Panc1 (cell line): ENCODE measurements around the gene CTTNBP2NL. TPM values are rescaled to one million over a fixed set of nuclear protein-coding genes. Genes with fewer than 3 reads are reported as not detected.

Experiments
- ATAC-seq: fragments of 200-7000 bp; cut with Tn5 transposase; 2 replicates; pipeline ENCODE4 v1.9.1; 2020; ENCODE audit warnings: mild to moderate bottlenecking, moderate library complexity
- BruUV-seq: library from RNA; stranded (reverse); fragments of 400-500 nt; replicated peaks from 2 replicates; lab custom pipeline; 2021; lab: Mats Ljungman, UMichigan
- CTCF ChIA-PET: fragments of 300-600 bp; sonication (Branson Sonifier 250); formaldehyde crosslinking; loops from one replicate; lab custom pipeline; 2022; ENCODE audit warnings: antibody characterized with exemption; lab: Charles Lee
- POLR2A ChIA-PET: fragments of 300-600 bp; sonication (Branson Sonifier 250); formaldehyde crosslinking; loops from one replicate; lab custom pipeline; 2022; ENCODE audit warnings: antibody characterized with exemption; lab: Charles Lee
- DNase-seq: peaks from one replicate; pipeline ENCODE4 v3.0.0-alpha.2; 2010; ENCODE audit warnings: low read depth, low spot score
- H3K27ac ChIP-seq: 2 replicates; pipeline ENCODE4 v1.5.1; 2011; ENCODE audit warnings: mild to moderate bottlenecking, low read length, inconsistent platforms
- H3K27me3 ChIP-seq: fragments of 200-500 bp; sonication (Bioruptor generic); 2 replicates; pipeline ENCODE4 v1.6.0; 2014; ENCODE audit warnings: low read length, inconsistent platforms; ENCODE audit not compliant: control insufficient read depth, insufficient read depth
- H3K36me3 ChIP-seq: fragments of 200-500 bp; sonication (Bioruptor generic); 2 replicates; pipeline ENCODE4 v1.5.1; 2014; ENCODE audit warnings: inconsistent platforms, mild to moderate bottlenecking, low read length, moderate library complexity; ENCODE audit not compliant: control insufficient read depth, insufficient read depth
- H3K4me1 ChIP-seq: 2 replicates; pipeline ENCODE4 v1.5.1; 2011; ENCODE audit warnings: inconsistent platforms, mild to moderate bottlenecking, low read length, moderate library complexity; ENCODE audit not compliant: control insufficient read depth, insufficient read depth
- H3K4me3 ChIP-seq, 2 experiments: 2 replicates each; pipeline ENCODE4 v1.5.1; 2011 to 2012; ENCODE audit warnings: low read depth in 2 of 2, low read length in 2 of 2, mild to moderate bottlenecking in 2 of 2, inconsistent platforms in 1 of 2, moderate library complexity in 1 of 2
- H3K9me3 ChIP-seq: fragments of 200-500 bp; sonication (Bioruptor generic); 2 replicates; pipeline ENCODE4 v1.5.1; 2014; ENCODE audit warnings: low read depth, mild to moderate bottlenecking, inconsistent platforms, low read length, moderate library complexity; ENCODE audit not compliant: control insufficient read depth, insufficient read depth
- CTCF ChIP-seq: fragments of 450-650 bp; IDR thresholded peaks from 2 replicates; pipeline ENCODE4 v1.5.1; 2017; ENCODE audit warnings: mild to moderate bottlenecking
- POLR2AphosphoS5 ChIP-seq: IDR thresholded peaks from 2 replicates; pipeline ENCODE4 v1.6.1; 2012; ENCODE audit warnings: mild to moderate bottlenecking, low read depth, low read length, moderate library complexity
- REST ChIP-seq, 2 experiments: IDR thresholded peaks; 2 replicates each; pipeline ENCODE4 v1.6.1; 2011 to 2012; ENCODE audit warnings: low read depth in 2 of 2, control low read depth in 1 of 2, low read length in 1 of 2, mild to moderate bottlenecking in 1 of 2, moderate library complexity in 1 of 2; ENCODE audit not compliant: insufficient read depth in 1 of 2
- SIN3A ChIP-seq: IDR thresholded peaks from 2 replicates; pipeline ENCODE4 v1.6.1; 2012; ENCODE audit warnings: low read depth, mild to moderate bottlenecking, low read length, moderate library complexity, borderline replicate concordance; ENCODE audit not compliant: insufficient read depth
- TCF7L2 ChIP-seq: IDR thresholded peaks from 2 replicates; pipeline ENCODE4 v1.6.1; 2011; ENCODE audit warnings: mild to moderate bottlenecking, low read depth, low read length, inconsistent platforms
- in situ Hi-C: cut with HindIII; loops from 2 replicates; pipeline ENCODE4 v1.10.0; 2016; ENCODE audit warnings: low sequenced_read_pairs, low pct_unique_long_range_greater_than_20kb
- intact Hi-C: fragments of 100-400 bp; cut with micrococcal nuclease; formaldehyde crosslinking; loops from one replicate; pipeline ENCODE4 v1.10.0; 2022; ENCODE audit not compliant: unreplicated experiment
- total RNA-seq: library from RNA; stranded (reverse); gene quantifications from one replicate; pipeline ENCODE4 v1.2.1, GENCODE V29; 2021; ENCODE audit not compliant: unreplicated experiment

The CTTNBP2NL gene
- total RNA-seq, 1 experiment from 2014 or later, result 18.4 TPM

- in situ Hi-C loops (no loop called here), intact Hi-C loops (loop anchor here (10.0 kb wide), 1 partner anchor 107 kb away; the partner anchor contains the start of genes CAPZA1 and ST7L)
- BruUV-seq, result no TSS peak
- H3K36me3 ChIP-seq, result no peaks in the 10 kb centered on the region
- H3K4me1 ChIP-seq, result no peaks in the 10 kb centered on the region
- ChIA-PET CTCF (no interaction called here), POLR2A (interaction anchor here (0.6 kb wide), 1 partner anchor 37 kb away, joined by 3 read pairs; no protein-coding TSS in a partner anchor)
- H3K27me3 ChIP-seq, result no peaks in the 10 kb centered on the region
- ATAC-seq, result 0 out of 2 replicates have a peak, but pooled peaks have one; percentile 5
- DNase-seq, result no peak
- peak overlapping the region; percentile 50 to 65 for H3K4me3 ChIP-seq
- TF ChIP-seq TCF7L2 (no peak), SIN3A (no peak), CTCF (no peak), POLR2AphosphoS5 (no peak), REST (IDR thresholded peaks at IDR 0.05; ENCODE audit: insufficient read depth in 1 of 2, low read depth in 2 of 2, low read length in 1 of 2) (no peak)
- H3K9me3 ChIP-seq, result no peaks in the 10 kb centered on the region
- H3K27ac ChIP-seq, result no peak overlapping the region
Observed at GRCh38 chr1:112507921-112508277, 111.9 kb downstream of the CTTNBP2NL start.

- Histone ChIP-seq H3K4me1 (no peaks in the 10 kb centered on the region), H3K9me3 (no peaks in the 10 kb centered on the region), H3K27ac (no peak within 1 kb of the TSS), H3K27me3 (no peaks in the 10 kb centered on the region), H3K4me3 (peak within 1 kb of the TSS; percentile 50 to 65), H3K36me3 (no peaks in the 10 kb centered on the region)
- no peak for DNase-seq
- CTCF ChIA-PET, result no interaction called here
- POLR2A ChIA-PET, result interaction anchor here (0.6 kb wide), 1 partner anchor 36 kb away, joined by 3 read pairs; no protein-coding TSS in a partner anchor
- BruUV-seq, result no TSS peak
- TF ChIP-seq REST (IDR thresholded peaks at IDR 0.05; ENCODE audit: insufficient read depth in 1 of 2, low read depth in 2 of 2, low read length in 1 of 2), result no peak
- TF ChIP-seq TCF7L2, result no peak
- TF ChIP-seq SIN3A, result no peak
- TF ChIP-seq CTCF, result no peak
- no peak for TF ChIP-seq POLR2AphosphoS5
- in situ Hi-C loops (no loop called here), intact Hi-C loops (loop anchor here (10.0 kb wide), 1 partner anchor 106 kb away; the partner anchor contains the start of genes CAPZA1 and ST7L)
- ATAC-seq, result peak; percentile 80
Observed at GRCh38 chr1:112508278-112509004, 112.4 kb downstream of the CTTNBP2NL start, which contains the start of gene WNT2B. TSS of gene WNT2B (plus strand) at chr1:112508965. CDS start at chr1:112509263, 298 bp downstream.
